PC-3 (cell line): ENCODE results near the gene C6orf136.

Experiments
- CTCF ChIP-seq: fragments of 300-600 bp; sonication (generic); conservative IDR thresholded peaks from 2 replicates; pipeline ENCODE4 v1.5.1; 2017; ENCODE audit warnings: antibody characterized with exemption, low read depth, mild to moderate bottlenecking, low read length
- EZH2 ChIP-seq: fragments of 300-600 bp; sonication (generic); IDR thresholded peaks from one replicate; pipeline ENCODE4 v1.6.1; 2017; ENCODE audit warnings: antibody characterized with exemption, mild to moderate bottlenecking, low read length; ENCODE audit not compliant: unreplicated experiment

- TF ChIP-seq CTCF (no peak), EZH2 (no peak)
Observed at GRCh38 chr6:30683183-30683979, 36.4 kb downstream of the C6orf136 start.
